Cortex of kidney (tissue), 1 donor: ENCODE data around the gene SH3PXD2A.
"Not testable (repeated sequence)": the region's sequence is repeated elsewhere in the genome, so short reads cannot be mapped to it uniquely, and the experiment has no call there.

Source experiments
- DNase-seq: peaks from one replicate; lab custom pipeline; 2025; lab: John Stamatoyannopoulos, UW

The SH3PXD2A gene

DNA sequence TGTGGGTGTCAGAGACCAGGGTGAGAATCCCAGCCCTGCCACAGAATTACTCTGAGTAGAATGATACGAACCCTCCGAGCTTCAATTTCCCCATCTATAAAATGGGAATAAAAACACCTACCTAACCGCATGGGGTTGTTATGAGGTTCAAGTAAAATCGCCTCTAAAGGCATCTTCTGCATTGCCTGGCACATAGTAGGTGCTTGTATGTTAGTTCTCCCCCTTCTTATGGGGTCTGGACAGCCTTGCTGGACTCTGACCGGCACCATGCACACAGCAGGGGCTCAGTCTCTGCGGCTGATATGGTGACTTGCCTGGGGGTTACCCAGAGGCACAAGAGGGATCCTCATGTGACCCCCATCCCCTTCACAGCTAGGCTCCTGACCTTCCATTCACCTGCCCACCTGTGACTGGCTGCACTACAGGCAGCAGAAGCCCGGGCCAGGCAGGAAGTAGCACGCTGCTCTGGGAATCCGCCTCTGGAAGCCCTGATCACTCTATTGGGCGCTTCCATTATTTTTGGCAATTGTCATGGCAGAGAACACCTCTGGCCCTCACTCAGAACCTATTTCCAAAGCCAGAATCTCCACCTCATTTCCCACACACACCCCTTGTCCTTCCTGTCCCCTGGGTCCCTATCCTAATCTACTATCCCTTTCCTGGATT lies 6.0 kb downstream of the SH3PXD2A start:
- no peak for DNase-seq

DNA sequence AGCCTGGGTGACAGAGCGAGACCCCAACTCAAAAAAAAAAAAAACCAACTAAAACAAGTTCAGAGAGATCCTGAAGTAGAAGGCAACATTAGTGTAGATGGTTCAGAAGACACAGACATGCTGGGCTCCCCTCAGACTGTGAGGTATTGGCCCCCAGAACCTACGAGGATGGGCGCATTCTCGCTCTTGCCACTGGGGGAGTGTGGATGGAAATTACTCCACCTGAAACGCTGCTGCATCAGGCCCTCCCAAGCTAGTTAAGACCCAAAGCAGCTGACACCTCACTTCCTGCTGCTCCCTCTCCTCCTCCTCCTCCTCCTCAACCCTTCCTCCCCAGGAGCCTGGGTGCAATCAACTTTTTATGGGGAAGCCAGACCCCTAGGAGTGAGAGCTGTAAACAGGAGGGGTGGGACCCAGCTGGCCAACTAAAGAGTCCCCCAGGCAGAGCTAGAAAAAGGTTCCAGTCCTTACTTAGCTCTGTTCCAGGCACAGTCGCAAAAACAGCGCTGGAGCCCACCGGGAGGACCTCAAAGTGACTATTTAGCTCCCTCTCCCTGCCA lies 7.4 kb downstream of the SH3PXD2A start:
- no peak for DNase-seq

DNA sequence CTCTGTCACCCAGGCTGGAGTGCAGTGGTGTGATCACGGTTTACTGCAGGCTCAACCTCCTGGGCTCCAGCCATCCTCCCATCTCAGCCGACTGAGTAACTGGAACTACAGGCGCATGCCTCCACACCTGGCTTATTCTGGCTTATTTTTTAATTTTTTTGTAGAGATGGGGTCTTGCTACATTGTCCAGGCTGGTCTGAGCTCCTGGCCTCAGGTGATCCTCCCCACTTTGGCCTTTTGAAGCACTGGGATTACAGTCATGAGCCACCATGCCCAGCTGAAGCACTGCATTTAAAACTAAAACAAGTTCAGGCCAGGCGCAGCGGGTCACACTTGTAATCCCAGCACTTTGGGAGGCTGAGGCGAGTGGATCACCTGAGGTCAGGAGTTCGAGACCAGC lies 8.0 kb downstream of the SH3PXD2A start:
- DNase-seq = no peak

DNA sequence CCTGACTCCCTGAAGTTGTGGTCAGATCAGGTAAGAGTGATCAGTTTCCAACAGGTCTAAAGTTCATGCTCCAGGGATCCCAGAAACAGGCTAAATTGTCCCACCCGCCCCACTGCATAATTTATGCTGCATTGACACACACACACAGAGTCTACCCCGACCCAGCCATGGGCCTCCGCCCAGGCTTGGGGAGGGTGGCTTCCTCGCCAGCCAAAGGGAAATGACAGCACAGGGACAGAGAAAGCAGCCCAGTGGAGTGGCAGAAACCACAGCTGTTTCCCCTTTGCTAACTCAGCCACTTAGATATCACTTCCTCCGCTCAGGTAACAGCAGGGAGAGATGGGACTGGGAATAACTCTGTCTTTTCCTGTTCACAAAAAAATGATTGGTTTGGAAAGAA lies 9.4 kb downstream of the SH3PXD2A start:
- DNase-seq = no peak

DNA sequence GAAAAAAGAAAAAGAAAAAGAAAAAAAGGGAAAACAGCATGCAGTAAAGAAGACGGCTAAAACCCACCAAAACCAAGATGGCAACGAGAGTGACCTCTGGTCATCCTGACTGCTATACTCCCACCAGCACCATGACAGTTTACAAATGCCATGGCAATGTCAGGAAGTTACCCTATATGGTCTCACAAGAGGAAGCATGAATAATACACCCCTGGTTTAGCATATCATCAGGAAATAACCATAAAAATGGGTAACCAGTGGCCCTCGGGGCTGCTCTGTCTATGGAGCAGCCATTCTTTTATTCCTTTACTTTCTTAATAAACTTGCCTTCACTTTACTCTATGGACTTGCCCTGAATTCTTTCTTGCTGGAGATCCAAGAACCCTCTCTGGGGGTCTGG lies 10.0 kb downstream of the SH3PXD2A start:
- not testable (repeated sequence) for DNase-seq

DNA sequence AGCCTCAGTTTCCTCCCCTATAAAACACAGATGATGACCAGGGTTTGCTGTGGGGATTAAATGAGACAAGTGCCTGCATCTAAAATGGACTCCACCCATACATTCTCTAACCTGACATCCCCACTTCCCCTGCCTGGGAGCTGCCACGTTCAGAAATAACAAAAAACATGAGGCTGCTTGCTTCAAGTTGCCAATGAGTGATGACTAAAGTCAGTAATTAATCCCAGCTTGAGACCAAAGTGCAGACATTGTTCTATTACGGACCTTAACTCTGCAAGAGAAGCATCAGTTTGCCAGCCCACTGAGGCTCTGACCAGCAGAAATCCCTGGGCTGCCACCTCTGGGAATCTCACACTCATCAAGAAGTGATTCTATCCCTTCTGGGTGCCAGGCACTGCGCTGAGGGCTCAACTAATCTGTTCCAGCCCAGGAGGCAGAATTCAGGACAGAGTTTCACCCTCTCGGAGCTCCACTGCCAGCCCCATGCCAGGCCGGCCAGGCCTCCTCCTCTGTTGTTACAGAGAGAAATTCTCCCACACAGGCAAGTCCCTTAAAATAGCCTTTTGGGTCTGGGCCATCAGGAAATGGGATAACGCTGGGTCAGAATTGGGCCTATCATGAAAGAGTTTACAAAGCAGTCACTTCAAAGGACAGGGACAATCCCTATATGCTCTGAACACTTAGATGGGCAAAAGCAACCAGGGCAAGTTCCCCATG lies 11.4 kb downstream of the SH3PXD2A start:
- DNase-seq = no peak

DNA sequence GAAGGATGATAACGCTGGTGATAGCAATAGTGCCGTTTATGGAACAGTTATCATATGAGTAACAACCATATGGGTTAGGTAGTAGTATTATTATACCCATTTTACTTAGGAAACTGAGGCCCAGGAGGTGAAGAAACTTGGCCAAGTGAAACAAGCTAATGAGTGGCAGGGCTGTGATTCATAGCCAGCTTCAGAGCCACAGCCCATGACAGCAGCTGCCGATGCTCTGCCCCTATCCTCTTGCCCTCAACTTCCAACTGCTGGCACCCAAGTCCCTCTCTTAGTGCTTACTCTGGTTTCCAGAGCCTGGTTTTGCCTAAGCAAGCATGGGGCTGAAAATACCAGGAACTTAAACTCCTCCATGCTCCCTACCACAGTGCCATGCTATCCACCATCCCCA lies 12.3 kb downstream of the SH3PXD2A start:
- DNase-seq = no peak

DNA sequence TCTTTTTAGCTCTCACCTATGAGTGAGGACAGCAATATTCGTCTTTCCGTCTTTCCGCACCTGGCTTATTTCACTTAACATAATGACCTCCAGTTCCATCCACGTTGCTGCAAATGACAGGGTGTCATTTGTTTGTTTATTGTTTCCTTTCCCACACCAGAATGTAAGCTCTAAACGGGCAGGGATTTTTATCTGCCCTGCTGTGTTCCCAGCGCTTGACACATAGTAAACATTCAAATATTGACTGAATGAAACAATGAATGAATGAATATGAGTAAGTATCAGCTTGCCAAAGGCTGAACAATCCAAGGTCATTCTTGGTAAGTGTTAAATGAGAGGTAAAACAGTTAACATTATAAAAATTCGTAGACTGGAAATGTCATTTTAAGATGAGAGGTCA lies 12.8 kb downstream of the SH3PXD2A start:
- no peak for DNase-seq

DNA sequence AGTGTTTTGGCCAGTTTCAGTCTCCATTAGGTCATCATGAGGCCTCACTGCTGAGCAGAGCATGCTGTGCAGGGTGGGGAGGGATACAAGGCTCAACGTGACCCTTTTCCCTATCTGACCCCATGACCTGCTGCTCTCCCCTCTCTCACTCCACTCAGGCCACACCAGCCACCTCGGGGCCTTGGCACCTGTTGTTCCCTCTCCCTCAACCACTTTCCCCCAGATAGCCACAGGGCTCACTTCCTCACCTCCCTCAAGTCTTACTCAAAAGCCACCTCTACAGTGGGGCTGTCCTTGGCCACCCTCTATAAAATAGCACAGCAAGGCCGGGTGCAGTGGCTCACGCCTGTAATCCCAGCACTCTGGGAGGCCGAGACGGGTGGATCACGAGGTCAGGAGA lies 13.9 kb downstream of the SH3PXD2A start:
- no peak for DNase-seq

DNA sequence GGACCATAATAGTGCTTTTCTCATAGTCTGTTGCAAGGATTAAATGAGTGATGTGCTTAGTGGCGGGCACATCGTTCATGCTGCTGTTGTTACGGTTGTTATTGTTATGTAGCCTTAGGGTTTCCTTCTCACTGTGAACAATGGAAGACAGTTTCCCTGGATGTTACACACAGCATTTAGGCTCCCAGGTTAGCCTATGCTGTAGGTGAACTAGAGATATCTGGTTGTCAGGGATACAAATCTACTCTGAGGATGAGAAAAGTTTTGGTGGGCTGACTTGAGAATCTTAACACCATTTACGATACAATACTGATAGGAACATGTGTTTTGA lies 14.7 kb downstream of the SH3PXD2A start:
- DNase-seq = no peak

DNA sequence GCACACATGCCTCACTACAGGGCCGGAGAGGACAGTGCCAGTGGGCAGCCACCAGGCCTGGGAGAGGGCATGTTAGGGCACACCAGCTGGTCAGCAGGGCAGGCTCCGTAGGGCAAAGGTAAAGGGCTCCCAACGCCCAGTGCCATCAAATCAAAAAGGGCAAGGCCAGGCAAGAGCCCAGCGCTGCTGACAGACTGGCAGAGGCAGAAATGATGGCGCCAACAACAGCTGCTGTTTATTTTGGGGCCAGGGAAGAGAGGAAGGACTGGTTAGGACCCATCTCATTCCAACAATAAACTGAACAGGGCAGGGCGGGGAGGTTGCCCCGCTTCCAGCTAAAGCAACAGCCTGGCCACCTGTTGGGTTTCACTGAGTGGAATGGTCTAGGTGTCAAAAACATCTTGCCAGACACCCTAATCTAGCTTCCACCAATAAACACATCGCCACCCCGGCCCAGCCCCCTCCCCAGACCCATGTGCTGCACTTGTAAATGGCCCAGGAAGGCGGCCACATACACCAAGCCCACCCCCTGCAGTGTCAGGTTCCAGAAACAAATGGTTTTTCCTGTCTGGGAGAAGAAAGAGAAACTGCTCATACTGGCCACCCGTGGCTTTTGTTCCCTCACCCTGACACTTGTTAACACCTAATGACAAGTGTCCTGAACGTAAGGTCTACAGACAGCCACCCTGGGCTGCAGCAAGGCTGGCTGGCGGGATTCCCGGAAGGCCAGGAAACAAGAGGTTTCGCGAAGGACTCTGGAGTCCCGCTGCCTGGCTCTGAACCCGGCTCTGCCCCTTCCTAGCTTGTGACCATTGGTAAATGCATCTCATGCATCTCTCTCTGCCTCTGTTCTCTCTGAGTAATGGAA lies 15.3 kb downstream of the SH3PXD2A start:
- no peak for DNase-seq

DNA sequence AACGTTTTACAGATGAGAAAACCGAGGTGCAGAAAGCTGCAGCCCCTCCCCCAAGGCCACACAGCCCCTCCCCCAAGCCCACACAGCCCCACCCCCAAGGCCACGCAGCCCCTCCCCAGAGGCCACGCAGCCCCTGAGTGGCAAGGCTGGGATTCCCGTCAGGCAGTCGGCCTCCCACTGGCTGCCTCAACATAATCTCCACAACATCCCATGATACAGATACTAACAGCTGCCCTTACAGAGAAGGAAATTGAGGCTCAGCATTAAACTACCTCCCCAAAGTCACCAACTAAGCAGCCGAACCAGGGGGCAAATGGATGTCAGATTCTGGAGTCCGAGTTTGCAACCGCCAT lies 15.9 kb downstream of the SH3PXD2A start:
- no peak for DNase-seq

DNA sequence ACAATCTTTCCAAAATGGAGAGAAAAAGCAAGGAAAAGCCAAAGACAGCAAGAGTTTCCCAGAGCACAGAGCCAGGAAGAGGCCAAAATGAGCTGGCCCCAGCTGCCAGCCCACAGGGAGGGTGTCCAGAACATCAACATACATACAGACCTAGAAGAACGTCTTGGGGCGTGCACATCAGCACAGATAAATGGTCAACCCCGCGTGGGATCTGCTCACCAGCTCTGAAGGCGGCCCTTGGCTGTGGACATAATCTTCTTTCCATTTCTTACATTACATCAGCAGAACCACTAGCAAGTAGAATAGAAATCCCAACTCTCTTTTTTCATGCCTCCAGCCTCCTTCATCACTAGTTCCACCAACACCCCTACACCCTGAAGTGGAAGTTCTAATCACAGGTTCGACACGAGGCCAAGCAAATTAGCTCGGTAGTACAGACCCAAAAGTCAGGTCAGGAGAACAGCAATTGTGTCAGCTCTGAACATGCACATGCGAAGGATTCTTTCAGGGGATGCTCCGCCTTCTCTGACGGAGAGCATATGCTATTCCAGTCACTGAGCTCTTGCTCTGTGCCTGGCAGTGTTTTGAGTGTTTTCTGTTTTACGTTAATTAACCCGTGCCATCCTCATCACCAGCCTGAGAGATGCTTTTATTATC lies 16.4 kb downstream of the SH3PXD2A start:
- no peak for DNase-seq

DNA sequence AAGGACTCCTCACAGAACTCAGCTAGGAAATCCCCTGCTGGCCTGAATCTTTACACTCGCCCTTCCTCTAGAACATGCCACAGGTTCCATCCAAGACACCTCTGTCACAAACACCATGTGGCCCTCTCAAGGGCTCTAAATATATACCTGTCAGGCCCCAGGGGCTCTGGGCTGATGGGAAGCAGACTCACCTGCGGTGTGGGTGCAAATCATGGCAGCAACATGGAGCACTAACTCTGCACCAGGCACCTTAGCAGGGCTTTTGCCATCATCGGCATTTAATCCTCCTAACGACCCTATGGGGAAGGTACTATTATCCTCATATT lies 17.3 kb downstream of the SH3PXD2A start:
- no peak for DNase-seq

DNA sequence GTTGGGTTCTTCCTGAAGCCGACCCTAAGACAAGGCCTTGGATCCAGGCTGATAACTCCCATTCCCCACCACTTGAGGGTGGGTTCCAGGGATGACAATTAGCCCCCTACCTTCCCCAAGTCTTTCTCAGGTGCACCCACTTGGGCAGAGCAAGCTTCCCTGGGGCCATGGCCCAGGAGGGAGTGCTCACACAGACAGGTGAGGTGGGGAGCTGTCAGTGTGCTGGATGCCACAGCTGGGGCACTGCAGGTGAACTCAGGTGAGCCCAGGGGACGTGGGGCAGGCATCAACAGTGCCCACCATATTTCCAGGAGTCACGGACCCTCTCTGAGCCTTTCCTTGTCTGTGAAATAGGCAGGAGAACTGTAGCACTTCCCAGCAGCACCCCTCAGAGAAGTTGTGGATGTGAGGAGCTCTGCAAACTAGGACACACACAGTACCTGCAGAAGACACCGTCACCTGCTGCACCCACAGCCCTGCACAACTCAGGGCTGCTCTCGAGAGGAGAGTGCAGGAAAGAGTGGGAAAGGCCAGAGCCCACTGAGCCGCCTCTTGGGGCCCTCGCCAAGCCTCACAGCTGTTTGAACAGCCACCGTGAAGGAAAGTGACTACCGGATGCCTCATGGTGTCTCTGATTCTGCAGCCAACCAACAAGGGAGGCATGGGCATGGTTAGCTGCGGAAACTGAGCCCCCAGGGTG lies 17.9 kb downstream of the SH3PXD2A start:
- DNase-seq = no peak

DNA sequence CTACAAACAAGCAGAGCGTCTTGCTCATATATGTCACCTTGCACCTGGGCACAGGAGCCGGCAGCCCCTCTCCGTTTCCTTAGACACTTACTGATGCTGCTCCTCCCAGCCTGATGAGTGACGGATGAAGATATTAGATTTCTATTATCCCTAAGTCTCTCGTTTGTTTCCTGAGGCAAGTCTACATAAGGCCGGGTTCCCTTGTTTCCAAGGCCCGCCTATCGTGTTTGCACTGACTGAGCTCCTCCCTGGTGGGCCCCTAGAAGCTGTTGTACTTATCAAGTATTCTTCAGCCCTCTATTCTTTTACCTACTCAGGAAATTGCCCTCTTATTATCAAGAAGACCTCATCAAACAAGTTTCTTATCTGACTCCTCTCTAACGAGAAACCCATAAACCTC lies 18.5 kb downstream of the SH3PXD2A start:
- DNase-seq = no peak

DNA sequence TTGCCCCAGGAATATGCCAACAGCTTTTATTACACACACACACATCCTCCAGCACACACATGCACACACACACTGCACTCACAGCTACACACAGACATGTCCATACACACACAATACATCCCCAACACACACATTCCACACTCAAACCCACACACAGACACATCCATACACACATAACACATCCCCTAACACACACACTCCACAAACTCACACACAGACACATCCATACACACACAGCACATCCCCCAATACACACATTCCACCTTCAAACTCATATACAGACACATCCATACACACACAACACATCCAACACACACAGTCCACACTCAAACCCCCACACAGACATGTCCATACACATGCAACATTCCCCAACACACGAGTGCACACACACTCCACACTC lies 19.1 kb downstream of the SH3PXD2A start:
- no peak for DNase-seq

DNA sequence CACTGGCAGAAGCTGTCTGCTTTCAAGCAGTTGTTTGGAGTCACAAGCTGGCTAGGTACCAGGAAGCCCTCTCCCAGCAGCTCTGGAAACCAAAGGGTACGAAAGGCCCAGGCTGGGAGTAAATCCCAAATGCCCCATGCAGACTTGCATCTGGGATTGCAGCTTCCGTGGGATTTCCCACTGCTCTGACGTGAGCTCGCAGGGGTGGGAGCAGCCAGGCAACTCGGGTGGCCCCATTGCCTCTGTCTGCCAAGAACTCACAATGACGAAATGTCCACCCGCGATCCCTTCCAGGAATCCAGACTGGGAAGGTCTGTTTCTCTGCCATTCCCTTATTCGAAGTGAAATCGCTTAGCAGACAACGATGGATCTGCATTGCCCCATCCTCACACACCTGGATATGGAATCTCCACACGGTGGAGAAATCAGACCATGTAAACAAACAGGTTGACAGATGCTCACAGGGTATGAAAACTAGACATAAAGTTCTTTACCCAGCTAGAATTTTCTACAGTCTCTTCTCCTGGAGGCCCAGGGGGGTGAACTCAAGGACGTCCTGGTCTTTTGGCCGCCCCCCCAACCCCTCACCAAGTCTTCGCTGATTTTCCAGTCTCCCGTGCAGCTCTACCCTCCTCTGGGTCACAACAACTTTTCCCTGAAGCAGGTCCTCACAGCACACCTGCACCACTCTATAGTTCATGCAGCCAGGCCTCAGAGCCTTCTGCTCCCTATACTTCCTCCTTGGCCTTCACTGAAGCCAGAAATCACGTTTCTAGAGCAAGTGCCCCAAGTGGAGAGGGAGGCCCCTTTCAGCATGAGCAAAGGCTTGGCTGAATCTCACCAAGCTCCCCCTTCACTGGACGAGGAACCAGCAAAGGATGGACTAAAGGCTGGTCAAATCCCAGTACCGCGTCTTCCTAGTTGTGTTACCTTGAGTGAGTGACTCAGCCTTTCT lies 20.0 kb downstream of the SH3PXD2A start:
- no peak for DNase-seq

DNA sequence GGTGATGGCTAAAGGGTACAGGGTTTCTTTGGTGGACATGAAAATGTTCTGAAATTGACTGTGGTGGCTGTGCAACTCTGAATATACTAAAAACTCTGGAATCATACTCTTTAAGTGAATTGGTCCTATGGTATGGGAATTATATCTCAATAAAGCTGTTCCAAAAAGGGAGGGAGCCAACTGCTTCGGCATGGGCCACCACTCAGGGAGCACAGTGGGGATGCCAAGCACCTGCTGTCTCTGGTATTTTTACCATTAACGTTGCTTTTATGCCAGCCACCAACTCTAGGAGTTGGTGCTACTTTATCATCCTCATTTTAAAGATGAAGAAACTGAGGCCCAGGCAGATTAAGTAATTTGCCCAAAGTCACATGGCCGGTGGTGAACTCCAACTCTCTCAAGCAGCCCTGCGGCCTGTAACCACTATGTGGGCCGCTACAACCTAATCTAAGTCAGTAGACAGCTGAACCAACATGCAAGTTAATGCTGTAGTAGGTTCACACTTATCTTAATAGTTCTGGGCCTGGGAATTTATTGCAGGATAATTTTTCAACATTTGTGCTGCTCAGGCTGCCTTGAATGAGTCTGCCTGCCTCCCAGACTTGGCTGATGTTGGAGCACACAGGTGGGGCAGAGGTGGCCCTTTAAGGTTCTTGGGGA lies 20.8 kb downstream of the SH3PXD2A start:
- no peak for DNase-seq

DNA sequence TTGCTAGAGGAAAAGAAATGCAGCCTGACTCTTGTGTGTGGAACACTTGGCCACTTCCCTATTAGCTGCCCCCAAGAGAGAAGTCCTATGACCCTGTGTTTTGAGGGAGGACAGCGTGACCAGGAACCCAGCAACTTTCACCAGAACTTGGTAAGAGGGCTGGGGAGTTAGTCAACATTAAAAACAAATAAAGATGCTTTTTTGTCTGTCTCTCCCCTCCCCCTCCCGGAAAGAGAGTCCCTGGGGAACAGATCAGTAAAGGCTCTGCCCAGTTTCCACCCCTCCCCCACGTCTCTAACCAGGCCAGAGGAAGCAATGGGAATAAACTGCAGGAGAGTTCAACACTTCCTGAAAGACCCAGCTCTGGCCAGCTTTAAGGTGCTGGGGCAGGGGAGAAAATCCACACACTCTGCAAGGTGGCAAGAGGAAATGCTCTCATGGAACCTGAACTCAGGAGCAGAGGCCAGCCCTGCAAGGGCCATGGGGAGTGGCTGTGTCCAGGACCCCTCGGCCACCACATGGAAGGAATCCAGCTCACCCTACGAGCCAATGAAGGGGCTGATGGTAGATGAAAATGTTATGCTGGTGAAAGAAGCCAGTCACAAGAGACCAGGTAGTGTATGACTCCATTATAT lies 21.5 kb downstream of the SH3PXD2A start:
- DNase-seq = no peak
